Endodermal cell (in vitro differentiated cells): ENCODE results near the gene GRHL1. TPM values are rescaled to one million over a fixed set of nuclear protein-coding genes. Genes with fewer than 3 reads are reported as not detected.

Source experiments
- DNase-seq: peaks from one replicate; pipeline ENCODE4 v3.0.0-alpha.2; 2017
- H3K27ac ChIP-seq: 2 replicates; pipeline ENCODE4 v1.5.1; 2013; ENCODE audit warnings: mild to moderate bottlenecking, low read depth, low read length, moderate library complexity
- H3K27me3 ChIP-seq: 2 replicates; pipeline ENCODE4 v1.6.1; 2013; ENCODE audit warnings: mild to moderate bottlenecking, low read length, moderate library complexity; ENCODE audit not compliant: insufficient read depth, control insufficient read depth, poor library complexity, severe bottlenecking
- H3K36me3 ChIP-seq: 2 replicates; pipeline ENCODE4 v1.7.0; 2013; ENCODE audit warnings: mild to moderate bottlenecking, low read length, moderate library complexity; ENCODE audit not compliant: control insufficient read depth, insufficient read depth
- H3K4me1 ChIP-seq: one replicate; pipeline ENCODE4 v1.7.0; 2013; ENCODE audit warnings: low read length; ENCODE audit not compliant: control insufficient read depth, insufficient read depth
- H3K4me3 ChIP-seq: 2 replicates; pipeline ENCODE4 v1.5.1; 2013; ENCODE audit warnings: mild to moderate bottlenecking, low read length, moderate library complexity
- H3K9ac ChIP-seq: 2 replicates; pipeline ENCODE4 v1.6.1; 2013; ENCODE audit warnings: mild to moderate bottlenecking, low read length, moderate library complexity; ENCODE audit not compliant: poor library complexity, severe bottlenecking; ENCODE audit errors: extremely low read depth
- H3K9me3 ChIP-seq: 2 replicates; pipeline ENCODE4 v1.6.1; 2013; ENCODE audit warnings: mild to moderate bottlenecking, low read length, moderate library complexity; ENCODE audit not compliant: control insufficient read depth
- H3K27ac Mint-ChIP-seq: 2 replicates; pipeline ENCODE4 v1.8.0; 2020; ENCODE audit warnings: mixed read lengths
- H3K27me3 Mint-ChIP-seq: 2 replicates; pipeline ENCODE4 v1.8.0; 2021; ENCODE audit warnings: mild to moderate bottlenecking, mixed read lengths; ENCODE audit not compliant: insufficient read depth
- H3K36me3 Mint-ChIP-seq: 2 replicates; pipeline ENCODE4 v1.8.0; 2020; ENCODE audit warnings: low read depth, mixed read lengths
- H3K4me1 Mint-ChIP-seq: 2 replicates; pipeline ENCODE4 v1.8.0; 2020; ENCODE audit warnings: mixed read lengths
- H3K4me3 Mint-ChIP-seq: 2 replicates; pipeline ENCODE4 v1.8.0; 2020; ENCODE audit warnings: mild to moderate bottlenecking, moderate library complexity, mixed read lengths
- H3K9me3 Mint-ChIP-seq: 2 replicates; pipeline ENCODE4 v1.8.0; 2020; ENCODE audit warnings: mild to moderate bottlenecking, mixed read lengths
- CTCF ChIP-seq: fragments of 200-600 bp; sonication (generic); conservative IDR thresholded peaks from 2 replicates; pipeline ENCODE4 v1.5.0; 2021; ENCODE audit warnings: antibody characterized with exemption, mild to moderate bottlenecking
- WGBS, 2 experiments: methylation state at CpG; one replicate each; pipeline versions ENCODE4 v1.1.5 to v1.1.7; 2013; ENCODE audit warnings: missing lambda C conversion rate in 2 of 2, mixed read lengths in 1 of 2; ENCODE audit not compliant: insufficient coverage in 1 of 2, insufficient read length in 1 of 2; 5-methylcytosine and 5-hydroxymethylcytosine counted together
- total RNA-seq, 2 donors: library from RNA; stranded (reverse); fragmentation: NEBNext Ultra II Directional in 1 of 2; extraction: Animal tissue kit (Norgen Biotek cat#: 25700) in 1 of 2; gene quantifications; 2 replicates in 1 of 2; 3 replicates in 1 of 2; pipeline ENCODE4 v1.2.1, GENCODE V29; 2021

GRHL1 gene
- total RNA-seq, 2 donors from 2014 or later = 2.7 to 2.9 TPM

DNA sequence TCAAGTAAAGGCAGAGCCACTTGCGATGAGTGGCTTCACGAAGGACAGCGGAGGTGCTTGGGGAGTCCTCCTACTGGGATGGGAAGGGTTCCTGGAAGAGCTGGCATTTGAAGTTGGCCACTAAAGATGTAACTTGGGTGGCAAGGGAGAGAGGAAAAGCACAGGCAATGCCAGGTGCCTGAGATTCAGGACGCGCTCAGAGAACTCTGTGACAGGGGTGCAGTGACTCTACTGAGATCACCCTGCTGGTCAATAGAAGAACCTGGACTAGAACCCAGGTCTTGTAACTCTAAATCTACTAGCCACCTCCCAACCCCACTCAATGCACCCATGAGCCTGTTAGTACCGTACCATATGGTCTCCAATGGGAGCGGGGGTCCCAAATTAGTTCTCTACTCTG lies 5.4 kb upstream of the GRHL1 start:
- no peaks in the 10 kb centered on the region for H3K36me3 Mint-ChIP-seq
- peaks cover 23% of the 10 kb centered on the region for H3K27me3 ChIP-seq
- no peak for DNase-seq
- H3K27me3 Mint-ChIP-seq = peaks cover 38% of the 10 kb centered on the region
- H3K4me3 ChIP-seq = no peak overlapping the region
- H3K36me3 ChIP-seq = no peaks in the 10 kb centered on the region
- H3K4me3 Mint-ChIP-seq = no peak overlapping the region
- TF ChIP-seq CTCF = no peak
- H3K4me1 ChIP-seq = peaks cover 3% of the 10 kb centered on the region
- no peak overlapping the region for H3K27ac ChIP-seq
- H3K27ac Mint-ChIP-seq = no peak overlapping the region
- no peak overlapping the region for H3K9ac ChIP-seq
- peaks cover 10% of the 10 kb centered on the region for H3K4me1 Mint-ChIP-seq
- no peaks in the 10 kb centered on the region for H3K9me3 ChIP-seq
- 74 to 79% methylated on average over 5 to 7 of the region's 7 CpGs for WGBS, 2 experiments
- H3K9me3 Mint-ChIP-seq = no peaks in the 10 kb centered on the region

DNA sequence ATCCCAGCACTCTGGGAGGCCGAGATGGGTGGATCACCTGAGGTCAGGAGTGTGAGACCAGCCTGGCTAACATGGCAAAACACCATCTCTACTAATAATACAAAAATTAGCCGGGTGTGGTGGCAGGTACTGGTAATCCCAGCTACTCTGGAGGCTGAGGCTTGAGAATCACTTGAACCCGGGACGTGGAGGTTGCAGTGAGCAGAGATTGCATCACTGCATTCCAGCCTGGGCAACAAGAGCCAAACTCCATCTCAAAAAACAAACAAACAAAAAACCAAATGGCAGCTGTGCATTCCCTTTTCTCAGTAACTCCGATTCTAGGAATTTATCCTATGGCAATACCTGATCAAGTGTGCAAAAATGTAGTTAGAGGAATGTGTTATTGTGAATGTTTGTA lies 4.7 kb upstream of the GRHL1 start:
- WGBS, 2 experiments = 72 to 92% methylated on average over 2 to 5 of the region's 5 CpGs
- Mint-ChIP-seq H3K9me3 (no peaks in the 10 kb centered on the region), H3K27ac (no peak overlapping the region), H3K36me3 (no peaks in the 10 kb centered on the region), H3K4me1 (peaks cover 6% of the 10 kb centered on the region), H3K27me3 (peaks cover 38% of the 10 kb centered on the region), H3K4me3 (no peak overlapping the region)
- H3K27me3 ChIP-seq = peaks cover 23% of the 10 kb centered on the region
- H3K9ac ChIP-seq = no peak overlapping the region
- DNase-seq = no peak
- no peaks in the 10 kb centered on the region for H3K9me3 ChIP-seq
- H3K27ac ChIP-seq = no peak overlapping the region
- H3K4me3 ChIP-seq = no peak overlapping the region
- peaks cover 3% of the 10 kb centered on the region for H3K4me1 ChIP-seq
- TF ChIP-seq CTCF = no peak
- no peaks in the 10 kb centered on the region for H3K36me3 ChIP-seq

GRCh38 chr2:9948721-9949120 lies 2.8 kb upstream of the GRHL1 start:
- H3K27me3 ChIP-seq = peaks cover 42% of the 10 kb centered on the region
- Mint-ChIP-seq H3K9me3 (no peaks in the 10 kb centered on the region), H3K27me3 (peaks cover 53% of the 10 kb centered on the region), H3K36me3 (no peaks in the 10 kb centered on the region), H3K27ac (no peak overlapping the region), H3K4me3 (no peak overlapping the region), H3K4me1 (peaks cover 9% of the 10 kb centered on the region)
- no peaks in the 10 kb centered on the region for H3K9me3 ChIP-seq
- no peak overlapping the region for H3K27ac ChIP-seq
- no peak overlapping the region for H3K9ac ChIP-seq
- TF ChIP-seq CTCF = no peak
- H3K4me1 ChIP-seq = peaks cover 3% of the 10 kb centered on the region
- WGBS, 2 experiments = 92 to 98% methylated on average over 3 to 5 of the region's 6 CpGs
- DNase-seq = no peak
- H3K36me3 ChIP-seq = no peaks in the 10 kb centered on the region
- no peak overlapping the region for H3K4me3 ChIP-seq
